ENCODE results near the gene ITIH4.

DNA sequence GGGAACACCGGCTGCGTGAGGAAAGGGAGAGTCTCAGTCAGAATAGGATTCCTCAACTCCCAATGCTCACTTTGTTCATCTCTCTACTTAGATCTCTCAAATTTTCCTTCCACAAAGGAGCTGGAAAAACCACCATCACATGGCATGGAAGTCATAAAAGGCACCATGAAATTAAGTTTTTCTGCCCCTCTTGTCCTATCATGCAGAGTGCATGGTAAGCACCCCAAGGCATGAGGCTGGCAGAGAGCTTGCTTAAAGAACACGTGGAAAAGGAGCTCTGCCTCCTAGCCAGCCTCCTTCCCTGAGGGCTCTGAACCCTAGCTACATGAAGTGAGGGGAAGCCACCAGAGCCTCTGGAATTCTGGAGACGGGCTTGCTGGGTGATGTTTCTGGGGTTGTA lies 49.1 kb upstream of the ITIH4 start:
- TF ChIP-seq, protein P1, sequence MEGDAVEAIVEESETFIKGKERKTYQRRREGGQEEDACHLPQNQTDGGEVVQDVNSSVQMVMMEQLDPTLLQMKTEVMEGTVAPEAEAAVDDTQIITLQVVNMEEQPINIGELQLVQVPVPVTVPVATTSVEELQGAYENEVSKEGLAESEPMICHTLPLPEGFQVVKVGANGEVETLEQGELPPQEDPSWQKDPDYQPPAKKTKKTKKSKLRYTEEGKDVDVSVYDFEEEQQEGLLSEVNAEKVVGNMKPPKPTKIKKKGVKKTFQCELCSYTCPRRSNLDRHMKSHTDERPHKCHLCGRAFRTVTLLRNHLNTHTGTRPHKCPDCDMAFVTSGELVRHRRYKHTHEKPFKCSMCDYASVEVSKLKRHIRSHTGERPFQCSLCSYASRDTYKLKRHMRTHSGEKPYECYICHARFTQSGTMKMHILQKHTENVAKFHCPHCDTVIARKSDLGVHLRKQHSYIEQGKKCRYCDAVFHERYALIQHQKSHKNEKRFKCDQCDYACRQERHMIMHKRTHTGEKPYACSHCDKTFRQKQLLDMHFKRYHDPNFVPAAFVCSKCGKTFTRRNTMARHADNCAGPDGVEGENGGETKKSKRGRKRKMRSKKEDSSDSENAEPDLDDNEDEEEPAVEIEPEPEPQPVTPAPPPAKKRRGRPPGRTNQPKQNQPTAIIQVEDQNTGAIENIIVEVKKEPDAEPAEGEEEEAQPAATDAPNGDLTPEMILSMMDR (IDR thresholded peaks at IDR 0.05): no peak
- TF ChIP-seq POLR2A (IDR thresholded peaks at IDR 0.05): no peak
